CD4-positive, alpha-beta T cell (primary cell): ENCODE results near the gene SMAD3. TPM values are rescaled to one million over a fixed set of nuclear protein-coding genes. Genes with fewer than 3 reads are reported as not detected.

Experiments used
- ATAC-seq: fragments of 200-7000 bp; cut with Tn5 transposase; one replicate; pipeline ENCODE4 v1.10.0; 2022; ENCODE audit warnings: mild to moderate bottlenecking; ENCODE audit not compliant: poor library complexity
- CTCF ChIA-PET: fragments of 350-600 bp; sonication (Branson Sonifier 250); formaldehyde crosslinking; loops from one replicate; lab custom pipeline; 2021; ENCODE audit warnings: antibody characterized with exemption, inconsistent platforms; lab: Charles Lee
- POLR2A ChIA-PET: fragments of 350-600 bp; sonication (Branson Sonifier 250); formaldehyde crosslinking; loops from one replicate; lab custom pipeline; 2021; ENCODE audit warnings: antibody characterized with exemption, inconsistent platforms; lab: Charles Lee
- DNase-seq, 14 experiments: peaks; one replicate each; pipeline ENCODE4 v3.0.0-alpha.2; 2013 to 2020; ENCODE audit warnings: mixed read lengths in 2 of 14
- H3K27ac ChIP-seq, 2 donors: one replicate each; pipeline versions ENCODE4 v1.5.1 to v1.7.0; 2013; ENCODE audit warnings: low read length in 2 of 2, low read depth in 1 of 2, mild to moderate bottlenecking in 1 of 2
- H3K27me3 ChIP-seq, 2 experiments: 1 replicate in 1 of 2; 2 replicates in 1 of 2; pipeline versions ENCODE4 v1.6.1 to v1.7.0; 2013; ENCODE audit warnings: low read length in 2 of 2, control low read depth in 1 of 2, mild to moderate bottlenecking in 1 of 2, moderate library complexity in 1 of 2; ENCODE audit not compliant: insufficient read depth in 2 of 2, control insufficient read depth in 1 of 2
- H3K36me3 ChIP-seq: one replicate; pipeline ENCODE4 v1.6.1; 2013; ENCODE audit warnings: low read length, control low read depth; ENCODE audit not compliant: insufficient read depth
- H3K4me1 ChIP-seq: one replicate; pipeline ENCODE4 v1.6.1; 2013; ENCODE audit warnings: low read length, control low read depth; ENCODE audit not compliant: insufficient read depth
- H3K4me3 ChIP-seq: one replicate; pipeline ENCODE4 v1.5.1; 2013; ENCODE audit warnings: mild to moderate bottlenecking, low read length, moderate library complexity
- H3K9me3 ChIP-seq, 2 experiments: 1 replicate in 1 of 2; 2 replicates in 1 of 2; pipeline versions ENCODE4 v1.6.1 to v1.7.0; 2013; ENCODE audit warnings: low read length in 2 of 2, mild to moderate bottlenecking in 2 of 2, control low read depth in 1 of 2, moderate library complexity in 1 of 2; ENCODE audit not compliant: control insufficient read depth in 1 of 2, insufficient read depth in 1 of 2
- H3K27ac Mint-ChIP-seq: one replicate; pipeline ENCODE4 v1.8.0; 2020; ENCODE audit warnings: mixed read lengths
- H3K27me3 Mint-ChIP-seq: one replicate; pipeline ENCODE4 v1.8.0; 2021; ENCODE audit warnings: mixed read lengths
- H3K36me3 Mint-ChIP-seq: one replicate; pipeline ENCODE4 v1.8.0; 2021; ENCODE audit warnings: low read depth, mixed read lengths
- H3K4me1 Mint-ChIP-seq: one replicate; pipeline ENCODE4 v1.8.0; 2021; ENCODE audit warnings: low read depth, mixed read lengths
- H3K4me3 Mint-ChIP-seq: one replicate; pipeline ENCODE4 v1.8.0; 2020; ENCODE audit warnings: mild to moderate bottlenecking, mixed read lengths
- H3K9me3 Mint-ChIP-seq: one replicate; pipeline ENCODE4 v1.8.0; 2020; ENCODE audit warnings: mixed read lengths
- CTCF ChIP-seq: fragments of 200-600 bp; IDR thresholded peaks from one replicate; pipeline ENCODE4 v1.8.0; 2022; ENCODE audit warnings: antibody characterized with exemption, mild to moderate bottlenecking
- intact Hi-C, 2 experiments: fragments of 100-400 bp; cut with DNase I in 1 of 2; cut with micrococcal nuclease in 1 of 2; formaldehyde crosslinking; loops; one replicate each; pipeline versions ENCODE4 v1.15.1 to v1.9.0; 2023 to 2025; cut with DNase I, micrococcal nuclease
- total RNA-seq, 174 experiments: library from RNA in 2 of 174; stranded (reverse) in 2 of 174; gene quantifications; one replicate each; pipeline ENCODE4 v1.2.3 and lab custom pipeline; 2021 to 2026

SMAD3 gene
- total RNA-seq, 2 experiments from 2014 or later = 30.0 to 31.0 TPM

- ATAC-seq (no peak), DNase-seq (no peak)
- H3K9me3 Mint-ChIP-seq = no peaks in the 10 kb centered on the region
- H3K4me3 Mint-ChIP-seq = no peak overlapping the region
- ChIA-PET CTCF (no interaction called here), POLR2A (no interaction called here)
- Histone ChIP-seq H3K27ac (no peak overlapping the region), H3K4me1 (peaks cover 31% of the 10 kb centered on the region), H3K9me3 (no peaks in the 10 kb centered on the region), H3K36me3 (no peaks in the 10 kb centered on the region), H3K27me3 (peaks cover 0 to 2% of the 10 kb centered on the region in 2 experiments), H3K4me3 (no peak overlapping the region)
- H3K36me3 Mint-ChIP-seq = no peaks in the 10 kb centered on the region
- no peak for TF ChIP-seq CTCF
- intact Hi-C loops = no loop called here
- no peaks in the 10 kb centered on the region for H3K27me3 Mint-ChIP-seq
- H3K27ac Mint-ChIP-seq = no peak overlapping the region
- peaks cover 12% of the 10 kb centered on the region for H3K4me1 Mint-ChIP-seq
These were observed 32.8 kb upstream of the SMAD3 start for GRCh38 chr15:67032608-67033007.

GRCh38 chr15:67033012-67033411 is 32.4 kb upstream of the SMAD3 start:
- intact Hi-C loops = no loop called here
- H3K27me3 Mint-ChIP-seq = no peaks in the 10 kb centered on the region
- peaks cover 12% of the 10 kb centered on the region for H3K4me1 Mint-ChIP-seq
- peaks cover 31% of the 10 kb centered on the region for H3K4me1 ChIP-seq
- no peak overlapping the region for H3K27ac ChIP-seq
- ChIA-PET CTCF (no interaction called here), POLR2A (no interaction called here)
- no peaks in the 10 kb centered on the region for H3K36me3 Mint-ChIP-seq
- peaks cover 0 to 2% of the 10 kb centered on the region in 2 experiments for H3K27me3 ChIP-seq
- H3K36me3 ChIP-seq = no peaks in the 10 kb centered on the region
- H3K9me3 Mint-ChIP-seq = no peaks in the 10 kb centered on the region
- DNase-seq (peak in 13 of 14 experiments; percentile 11 to 75 (median 25)), ATAC-seq (peak; percentile 79)
- no peak overlapping the region for H3K4me3 Mint-ChIP-seq
- H3K4me3 ChIP-seq = peak overlapping the region; percentile 51
- no peaks in the 10 kb centered on the region for H3K9me3 ChIP-seq
- TF ChIP-seq CTCF = no peak
- no peak overlapping the region for H3K27ac Mint-ChIP-seq

GRCh38 chr15:67033571-67034044 is 31.8 kb upstream of the SMAD3 start:
- no peaks in the 10 kb centered on the region for H3K36me3 ChIP-seq
- Mint-ChIP-seq H3K27me3 (no peaks in the 10 kb centered on the region), H3K36me3 (no peaks in the 10 kb centered on the region), H3K27ac (no peak overlapping the region), H3K9me3 (no peaks in the 10 kb centered on the region), H3K4me3 (peak overlapping the region; percentile 60), H3K4me1 (peaks cover 12% of the 10 kb centered on the region)
- no peak overlapping the region for H3K27ac ChIP-seq
- peaks cover 35% of the 10 kb centered on the region for H3K4me1 ChIP-seq
- peaks cover 0 to 2% of the 10 kb centered on the region in 2 experiments for H3K27me3 ChIP-seq
- DNase-seq = peak in 13 of 14 experiments; percentile 6 to 67 (median 34)
- CTCF ChIA-PET = no interaction called here
- ATAC-seq = peak; percentile 52
- POLR2A ChIA-PET = no interaction called here
- intact Hi-C loops = no loop called here
- no peaks in the 10 kb centered on the region for H3K9me3 ChIP-seq
- TF ChIP-seq CTCF = peak; percentile 21
- H3K4me3 ChIP-seq = peak overlapping the region; percentile 51
